ENCODE measurements around the gene DPP7. TPM values are rescaled to one million over a fixed set of nuclear protein-coding genes. Genes with fewer than 3 reads are reported as not detected.

DPP7 gene
- total and polyA plus RNA-seq, 11 donors = 96.6 to 260 (median 119) TPM

GRCh38 chr9:137110911-137111787 is 3.4 kb downstream of the DPP7 start:
- no peak for TF ChIP-seq CTCF (IDR thresholded peaks at IDR 0.05)
- H3K4me1 ChIP-seq = peaks cover 0 to 27% (median 15%) of the 10 kb centered on the region in 12 donors
- H3K4me3 ChIP-seq = no peak overlapping the region
- peaks cover 0 to 71% (median 44%) of the 10 kb centered on the region in 9 donors for H3K36me3 ChIP-seq
- intact Hi-C loops (cut with DNase I) = loop anchor here in 1 of 10 donors (10.0 kb wide), 1 partner anchor 74 kb away; the partner anchor contains the start of genes ANAPC2 and SSNA1
- no peaks in the 10 kb centered on the region for H3K9me3 ChIP-seq
- no peak for ATAC-seq
- WGBS, 4 donors = 87 to 92% (median 88%) methylated on average over 28 of the region's 28 CpGs
- H3K27me3 ChIP-seq = no peaks in the 10 kb centered on the region
- DNase-seq = no peak
- no peak overlapping the region for H3K27ac ChIP-seq

- Histone ChIP-seq H3K36me3 (peaks cover 0 to 79% (median 53%) of the 10 kb centered on the region in 9 donors), H3K9me3 (no peaks in the 10 kb centered on the region), H3K4me3 (no peak overlapping the region), H3K27me3 (no peaks in the 10 kb centered on the region), H3K4me1 (peaks cover 0 to 19% (median 7%) of the 10 kb centered on the region in 12 donors), H3K27ac (no peak overlapping the region)
- 90 to 95% (median 91%) methylated on average over 18 to 38 of the region's 38 CpGs for WGBS, 4 donors
- intact Hi-C loops (cut with DNase I) = loop anchor here in 1 of 10 donors (10.0 kb wide), 1 partner anchor 74 kb away; the partner anchor contains the start of genes ANAPC2 and SSNA1
- no peak for ATAC-seq
- peak in 1 of 5 donors; percentile 20 for DNase-seq
- no peak for TF ChIP-seq POLR2A (IDR thresholded peaks at IDR 0.05)
- TF ChIP-seq CTCF (IDR thresholded peaks at IDR 0.05) = no peak
These were observed 4.2 kb downstream of the DPP7 start for GRCh38 chr9:137110147-137110910.

GRCh38 chr9:137109250-137110146 is 5.0 kb downstream of the DPP7 start:
- no peak overlapping the region for H3K27ac ChIP-seq
- DNase-seq = peak in 1 of 5 donors; percentile 18
- H3K9me3 ChIP-seq = no peaks in the 10 kb centered on the region
- peaks cover 0 to 10% (median under 1%) of the 10 kb centered on the region in 12 donors for H3K4me1 ChIP-seq
- TF ChIP-seq CTCF (IDR thresholded peaks at IDR 0.05) (no peak), POLR2A (IDR thresholded peaks at IDR 0.05) (no peak)
- no peaks in the 10 kb centered on the region for H3K27me3 ChIP-seq
- ATAC-seq = no peak
- H3K36me3 ChIP-seq = peaks cover 0 to 87% (median 61%) of the 10 kb centered on the region in 9 donors
- H3K4me3 ChIP-seq = no peak overlapping the region
- intact Hi-C loops (cut with DNase I) = loop anchor here in 1 of 10 donors (10.0 kb wide), 1 partner anchor 75 kb away; the partner anchor contains the start of genes ANAPC2 and SSNA1
- 76 to 82% (median 82%) methylated on average over 23 to 34 of the region's 34 CpGs for WGBS, 4 donors
